SU-DHL-6 (cell line): ENCODE data around the gene NEU4.

ENCODE experiments used
- H2AFZ ChIP-seq: fragments of 200-600 bp; sonication (generic); 2 replicates; pipeline ENCODE4 v1.6.1; 2014; ENCODE audit warnings: low read depth, mild to moderate bottlenecking, moderate library complexity, mixed read lengths, antibody characterized with exemption, low read length; ENCODE audit not compliant: severe bottlenecking
- H3F3A ChIP-seq: fragments of 200-600 bp; shearing (Covaris generic); 2 replicates; pipeline ENCODE4 v1.6.0; 2016; ENCODE audit warnings: antibody characterized with exemption, mild to moderate bottlenecking; ENCODE audit not compliant: insufficient read depth
- H3K27ac ChIP-seq: fragments of 200-600 bp; sonication (generic); 2 replicates; pipeline ENCODE4 v1.5.1; 2016; ENCODE audit warnings: low read depth, mild to moderate bottlenecking, low read length, moderate library complexity, mixed read lengths
- H3K27me3 ChIP-seq: fragments of 200-600 bp; sonication (generic), shearing (Covaris generic); 2 replicates; pipeline ENCODE4 v1.6.0; 2014; ENCODE audit warnings: mild to moderate bottlenecking, low read length
- H3K36me3 ChIP-seq: fragments of 200-600 bp; sonication (generic); 2 replicates; pipeline ENCODE4 v1.6.1; 2014; ENCODE audit warnings: mild to moderate bottlenecking, low read length, mixed read lengths
- H3K4me2 ChIP-seq: fragments of 300-600, 200-600 bp; shearing (Covaris generic), sonication (generic); 2 replicates; pipeline ENCODE4 v1.6.0; 2014; ENCODE audit warnings: low read length, low read depth, mild to moderate bottlenecking; ENCODE audit not compliant: poor library complexity, severe bottlenecking
- H3K4me3 ChIP-seq: fragments of 200-600 bp; sonication (generic); 2 replicates; pipeline ENCODE4 v1.5.1; 2014; ENCODE audit warnings: antibody characterized with exemption, low read length, mild to moderate bottlenecking, mixed read lengths; ENCODE audit not compliant: insufficient read depth, poor library complexity, severe bottlenecking
- H3K79me2 ChIP-seq: fragments of 200-600 bp; sonication (generic); 2 replicates; pipeline ENCODE4 v1.6.1; 2014; ENCODE audit warnings: mild to moderate bottlenecking, low read length, moderate library complexity; ENCODE audit not compliant: insufficient read depth
- H3K9ac ChIP-seq: fragments of 200-600 bp; sonication (generic); 2 replicates; pipeline ENCODE4 v1.7.0; 2014; ENCODE audit warnings: mild to moderate bottlenecking, low read length
- H3K9me2 ChIP-seq: fragments of 200-600 bp; sonication (generic); replicated peaks from 2 replicates; pipeline ENCODE4 v1.6.1; 2014; ENCODE audit warnings: low read length; ENCODE audit not compliant: insufficient read depth
- H3K9me3 ChIP-seq: fragments of 200-600 bp; sonication (generic); 2 replicates; pipeline ENCODE4 v1.6.1; 2014; ENCODE audit warnings: low read length, mixed read lengths; ENCODE audit not compliant: insufficient read depth
- H4K20me1 ChIP-seq: fragments of 200-600 bp; sonication (generic); 2 replicates; pipeline ENCODE4 v1.6.1; 2014; ENCODE audit warnings: low read depth, mild to moderate bottlenecking, antibody characterized with exemption, low read length, moderate library complexity, mixed read lengths
- CTCF ChIP-seq: fragments of 200-600 bp; sonication (generic); IDR thresholded peaks from one replicate; pipeline ENCODE4 v1.5.1; 2017; ENCODE audit warnings: antibody characterized with exemption, mild to moderate bottlenecking, low read length, moderate library complexity; ENCODE audit not compliant: insufficient read depth, poor library complexity, severe bottlenecking
- EZH2phosphoT487 ChIP-seq: fragments of 200-600 bp; sonication (generic), shearing (Covaris generic); conservative IDR thresholded peaks from 2 replicates; pipeline ENCODE4 v1.6.1; 2018; ENCODE audit warnings: mild to moderate bottlenecking, antibody characterized with exemption, low read length, moderate library complexity, mixed read lengths

NEU4 gene

GRCh38 chr2:241844831-241845578 lies 36.0 kb downstream of the NEU4 start:
- no peak overlapping the region for H3K9ac ChIP-seq
- H4K20me1 ChIP-seq: no peaks in the 10 kb centered on the region
- H3F3A ChIP-seq: no peaks in the 10 kb centered on the region
- H3K27ac ChIP-seq: no peak overlapping the region
- H3K9me3 ChIP-seq: no peaks in the 10 kb centered on the region
- no peaks in the 10 kb centered on the region for H3K36me3 ChIP-seq
- no peaks in the 10 kb centered on the region for H3K9me2 ChIP-seq
- TF ChIP-seq EZH2phosphoT487: no peak
- no peak for TF ChIP-seq CTCF
- H2AFZ ChIP-seq: no peak overlapping the region
- H3K4me2 ChIP-seq: no peak overlapping the region
- no peaks in the 10 kb centered on the region for H3K79me2 ChIP-seq
- no peak overlapping the region for H3K4me3 ChIP-seq
- no peaks in the 10 kb centered on the region for H3K27me3 ChIP-seq

- Histone ChIP-seq H3K36me3 (no peaks in the 10 kb centered on the region), H3K9me2 (no peaks in the 10 kb centered on the region), H3K27ac (no peak overlapping the region), H3K9me3 (no peaks in the 10 kb centered on the region), H3K27me3 (no peaks in the 10 kb centered on the region), H2AFZ (no peak overlapping the region), H3F3A (no peaks in the 10 kb centered on the region), H3K4me2 (no peak overlapping the region), H3K4me3 (no peak overlapping the region), H3K79me2 (no peaks in the 10 kb centered on the region), H4K20me1 (no peaks in the 10 kb centered on the region), H3K9ac (no peak overlapping the region)
- TF ChIP-seq CTCF (no peak), EZH2phosphoT487 (no peak)
These were observed 37.4 kb downstream of the NEU4 start for GRCh38 chr2:241846406-241846805.

GRCh38 chr2:241848761-241849615 lies 40.0 kb downstream of the NEU4 start:
- Histone ChIP-seq H3K36me3 (no peaks in the 10 kb centered on the region), H4K20me1 (no peaks in the 10 kb centered on the region), H3K9me2 (no peaks in the 10 kb centered on the region), H3F3A (no peaks in the 10 kb centered on the region), H3K27ac (no peak overlapping the region), H3K4me2 (no peak overlapping the region), H3K9me3 (no peaks in the 10 kb centered on the region), H2AFZ (no peak overlapping the region), H3K79me2 (no peaks in the 10 kb centered on the region), H3K4me3 (no peak overlapping the region), H3K9ac (no peak overlapping the region), H3K27me3 (no peaks in the 10 kb centered on the region)
- TF ChIP-seq EZH2phosphoT487 (no peak), CTCF (no peak)
